ENCODE results near the gene USP3.
"Not testable (repeated sequence)": the region's sequence is repeated elsewhere in the genome, so short reads cannot be mapped to it uniquely, and the experiment has no call there.

DNA sequence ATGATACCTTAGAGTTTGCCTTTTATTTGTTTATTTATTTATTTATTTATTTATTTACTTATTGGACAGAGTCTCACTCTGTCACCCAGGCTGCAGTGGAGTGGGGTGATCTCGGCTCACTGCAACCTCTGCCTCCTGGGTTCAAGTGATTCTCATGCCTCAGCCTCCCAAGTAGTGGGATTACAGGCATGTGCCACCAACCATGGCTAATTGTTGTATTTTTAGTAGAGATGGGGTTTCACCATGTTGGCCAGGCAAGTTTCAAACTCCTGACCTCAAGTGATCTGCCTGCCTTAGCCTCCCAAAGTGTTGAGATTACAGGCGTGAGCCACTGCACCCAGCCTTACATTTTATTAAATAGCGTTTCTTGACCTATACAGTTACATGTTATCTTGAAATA lies 30.5 kb downstream of the USP3 start:
- not testable (repeated sequence) for TF ChIP-seq CTCF, POLR2A (IDR thresholded peaks at IDR 0.05)

Measured in heart left ventricle (tissue), 13 donors.